GM12872 (cell line): Measurements from ENCODE around the gene ZNF492.

ENCODE experiments used
- TF ChIP-seq, protein P1 (sequence below): IDR thresholded peaks from 3 replicates; pipeline ENCODE4 v1.5.1; 2011; ENCODE audit warnings: low read depth, mild to moderate bottlenecking, low read length, moderate library complexity; ENCODE audit not compliant: insufficient read depth

ZNF492 gene

DNA sequence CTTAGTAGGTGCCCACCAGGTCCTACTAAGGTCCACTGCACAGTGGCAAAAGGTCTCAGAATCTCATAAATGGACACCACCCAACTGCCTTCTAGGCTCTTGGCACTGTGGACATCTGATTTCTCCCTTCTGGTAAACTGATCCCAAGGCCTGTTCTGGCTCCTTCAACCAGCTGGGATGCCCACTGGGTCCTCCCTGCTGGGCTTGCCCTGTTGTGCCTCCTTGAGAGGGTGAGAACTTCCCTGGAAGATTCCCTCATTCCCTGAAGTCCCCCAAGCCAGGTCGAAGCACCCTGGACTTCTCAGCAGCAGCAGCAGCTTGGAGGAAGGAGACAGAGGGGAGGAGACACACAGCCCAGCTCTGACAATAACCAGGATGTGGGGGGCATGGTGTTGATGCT is 6.6 kb upstream of the ZNF492 start:
- TF ChIP-seq, protein P1, sequence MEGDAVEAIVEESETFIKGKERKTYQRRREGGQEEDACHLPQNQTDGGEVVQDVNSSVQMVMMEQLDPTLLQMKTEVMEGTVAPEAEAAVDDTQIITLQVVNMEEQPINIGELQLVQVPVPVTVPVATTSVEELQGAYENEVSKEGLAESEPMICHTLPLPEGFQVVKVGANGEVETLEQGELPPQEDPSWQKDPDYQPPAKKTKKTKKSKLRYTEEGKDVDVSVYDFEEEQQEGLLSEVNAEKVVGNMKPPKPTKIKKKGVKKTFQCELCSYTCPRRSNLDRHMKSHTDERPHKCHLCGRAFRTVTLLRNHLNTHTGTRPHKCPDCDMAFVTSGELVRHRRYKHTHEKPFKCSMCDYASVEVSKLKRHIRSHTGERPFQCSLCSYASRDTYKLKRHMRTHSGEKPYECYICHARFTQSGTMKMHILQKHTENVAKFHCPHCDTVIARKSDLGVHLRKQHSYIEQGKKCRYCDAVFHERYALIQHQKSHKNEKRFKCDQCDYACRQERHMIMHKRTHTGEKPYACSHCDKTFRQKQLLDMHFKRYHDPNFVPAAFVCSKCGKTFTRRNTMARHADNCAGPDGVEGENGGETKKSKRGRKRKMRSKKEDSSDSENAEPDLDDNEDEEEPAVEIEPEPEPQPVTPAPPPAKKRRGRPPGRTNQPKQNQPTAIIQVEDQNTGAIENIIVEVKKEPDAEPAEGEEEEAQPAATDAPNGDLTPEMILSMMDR: no peak

DNA sequence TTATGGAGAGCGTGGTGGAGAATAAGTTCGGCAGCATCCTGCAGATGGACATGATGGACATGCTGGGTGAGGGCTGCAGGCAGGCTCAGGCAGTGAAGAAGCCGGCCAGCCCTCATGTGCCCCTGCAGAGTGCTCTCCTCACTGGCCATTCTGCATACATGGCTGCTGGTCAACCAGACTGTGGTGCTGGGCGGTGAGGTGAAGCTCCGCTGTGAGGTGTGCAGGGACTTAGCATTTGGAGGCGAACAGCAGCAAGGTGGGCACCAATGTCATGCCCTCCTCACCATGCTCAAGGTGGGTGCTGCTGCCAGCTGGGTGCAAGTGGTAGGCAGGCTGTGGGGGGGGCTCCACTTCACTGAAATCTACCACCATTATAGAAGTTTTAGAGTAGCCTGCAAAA is 5.7 kb upstream of the ZNF492 start:
- TF ChIP-seq, protein P1: no peak

DNA sequence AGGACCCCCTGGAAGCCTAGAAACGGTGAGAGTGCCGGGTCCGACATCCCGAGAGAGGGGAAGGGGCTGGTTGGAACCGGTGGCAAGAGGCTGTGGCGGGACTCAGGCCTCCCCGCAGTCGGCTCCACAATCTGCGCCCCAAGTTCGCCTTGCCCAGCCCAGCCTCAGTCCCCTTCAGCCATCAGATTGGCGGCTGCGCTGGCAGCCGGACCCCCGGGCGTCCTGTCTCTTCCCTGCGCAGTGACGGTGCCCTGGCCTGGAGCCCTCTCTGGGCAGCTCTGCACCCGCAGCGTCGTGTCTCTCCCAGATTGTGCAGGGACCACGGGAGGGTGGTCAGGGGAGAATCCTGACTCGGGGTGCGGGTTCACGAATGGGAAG is 315 bp downstream of the ZNF492 start:
- TF ChIP-seq, protein P1: no peak

DNA sequence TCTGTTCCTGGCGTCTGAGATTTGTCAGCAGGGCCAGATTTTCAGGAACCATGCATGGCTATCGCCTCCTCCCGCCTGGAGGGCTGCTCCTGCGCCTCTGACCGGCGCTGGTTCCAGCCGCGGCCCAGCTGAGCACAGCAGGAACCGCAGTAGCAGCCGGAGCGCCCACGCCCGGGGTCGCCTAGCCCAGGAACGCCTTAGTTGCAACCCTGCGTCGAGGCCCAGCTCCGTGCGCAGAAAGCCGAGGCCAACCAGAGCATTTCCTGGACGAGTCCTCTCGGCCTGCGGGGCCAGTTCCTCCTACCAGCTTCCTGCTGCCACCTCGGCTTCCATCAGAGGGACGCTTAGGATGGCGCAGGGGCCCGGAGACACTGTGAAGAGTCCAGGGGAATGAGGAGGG is 74.9 kb downstream of the ZNF492 start:
- TF ChIP-seq, protein P1: no peak
